HG03095 (cell line): Measurements from ENCODE around the gene ROBO2.

Experiments
- ATAC-seq: cut with Tn5 transposase; IDR thresholded peaks from one replicate; pipeline ENCODE4 v1.9.1; 2021; ENCODE audit warnings: moderate library complexity; ENCODE audit not compliant: unreplicated experiment

The ROBO2 gene

DNA sequence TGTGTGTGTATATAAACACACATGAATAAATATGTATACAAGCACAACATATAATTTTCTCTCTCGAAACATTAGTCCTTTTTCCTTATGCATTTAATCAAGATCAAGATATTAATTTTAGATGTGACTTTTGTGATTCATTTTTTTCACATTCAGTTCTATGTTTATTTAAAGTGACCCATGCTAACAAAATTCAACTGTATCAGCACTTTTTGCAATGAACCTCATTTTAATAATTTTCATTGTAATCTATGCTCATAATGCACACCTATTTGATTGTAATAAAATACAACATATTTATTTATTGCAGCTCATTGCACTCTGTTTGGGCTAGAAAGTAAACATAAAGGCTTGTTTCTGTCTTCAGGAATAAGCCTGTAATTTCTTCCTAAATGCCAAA lies 586.3 kb downstream of the ROBO2 start:
- ATAC-seq = no peak

DNA sequence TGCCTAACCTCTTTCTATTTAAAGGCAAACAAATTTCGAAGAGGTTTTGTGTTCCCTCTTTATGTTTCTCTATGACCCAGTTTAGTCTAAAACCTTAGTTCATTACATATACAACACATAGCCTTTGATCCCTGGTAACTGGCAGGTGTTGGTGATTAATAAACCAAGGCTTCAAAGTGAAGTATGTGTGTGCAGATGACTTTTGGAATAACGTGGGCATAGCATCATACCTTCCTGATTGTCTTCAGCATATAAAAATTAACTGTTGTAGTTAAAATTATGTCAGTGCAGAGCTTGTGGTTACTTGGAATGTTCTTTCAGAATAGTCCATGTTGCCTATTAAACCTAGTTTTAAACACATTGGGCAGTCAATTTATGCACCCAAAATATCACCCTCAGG lies 608.3 kb downstream of the ROBO2 start:
- ATAC-seq = no peak

DNA sequence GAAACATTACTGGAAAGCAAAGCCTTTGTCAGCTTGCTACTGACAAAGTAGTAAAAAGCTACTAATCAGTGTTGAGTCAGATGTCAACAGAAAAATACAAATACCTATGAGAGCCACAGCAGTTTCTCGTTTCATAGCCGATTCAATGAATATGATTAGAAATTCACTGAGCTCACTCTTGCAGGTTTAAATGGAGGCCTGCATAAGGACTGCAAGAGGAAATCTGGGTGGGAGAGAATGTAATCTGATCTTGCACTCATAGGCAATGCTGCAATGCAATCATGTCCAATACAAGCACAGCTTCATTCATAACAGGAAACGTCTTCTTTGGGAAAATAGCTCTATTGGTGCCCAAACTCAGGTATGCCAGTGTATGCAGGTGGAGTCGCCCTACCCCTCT lies 608.8 kb downstream of the ROBO2 start:
- ATAC-seq = no peak

DNA sequence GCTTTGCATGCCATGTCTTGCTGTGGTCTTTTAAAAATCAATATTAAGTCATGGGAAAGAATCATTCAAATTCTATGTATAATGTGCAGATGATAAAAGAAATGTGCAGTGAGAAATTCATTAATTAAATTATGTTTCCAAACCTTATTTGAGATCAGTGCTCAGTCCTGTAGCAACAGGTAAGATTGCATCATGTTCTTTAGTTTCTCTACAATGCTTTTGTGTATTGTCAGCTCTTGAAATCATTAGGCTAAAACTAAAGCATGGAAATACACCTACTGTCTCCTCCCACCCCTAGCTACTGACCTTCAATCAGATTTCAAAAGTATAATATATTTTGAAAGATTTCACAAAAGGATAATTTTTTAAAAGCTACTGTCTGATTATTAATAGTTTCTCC lies 612.7 kb downstream of the ROBO2 start:
- ATAC-seq = no peak

DNA sequence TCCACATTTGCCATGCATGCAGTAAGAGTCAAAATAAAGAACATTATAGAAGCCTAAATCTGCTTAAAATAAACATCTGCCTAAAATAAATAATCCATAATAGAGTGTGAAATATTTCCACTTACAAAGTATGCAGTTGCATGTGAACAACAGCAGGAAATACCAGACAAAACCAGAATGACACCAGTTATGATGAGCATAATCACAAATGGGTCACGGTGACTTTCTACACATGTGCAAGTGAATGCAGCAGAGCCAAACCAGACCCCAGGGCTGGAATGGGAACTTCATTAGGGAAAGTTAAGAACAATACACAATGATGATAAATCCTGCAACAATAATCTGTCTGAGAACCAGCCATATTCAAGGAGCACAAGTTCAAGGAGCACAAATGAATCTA lies 615.5 kb downstream of the ROBO2 start:
- no peak for ATAC-seq

DNA sequence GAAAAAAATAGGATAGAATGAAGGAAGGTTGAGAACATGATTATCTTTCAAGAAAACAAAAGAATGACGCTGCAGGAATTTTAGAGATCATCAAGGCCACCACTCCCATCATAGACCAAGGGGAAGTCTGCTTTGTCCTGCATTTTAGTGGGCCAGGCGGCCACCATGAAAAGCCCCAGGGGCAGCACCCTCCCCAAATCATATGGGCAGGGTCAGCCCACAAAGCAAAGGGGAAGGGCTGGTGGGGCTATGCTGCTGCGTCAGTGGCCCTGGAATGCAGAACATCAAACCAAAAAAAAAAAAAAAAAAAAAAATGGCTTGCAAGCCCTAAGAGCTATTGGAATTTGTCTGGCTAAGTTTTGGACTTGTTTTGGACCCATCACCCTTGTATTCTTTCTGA lies 620.8 kb downstream of the ROBO2 start:
- ATAC-seq = no peak

DNA sequence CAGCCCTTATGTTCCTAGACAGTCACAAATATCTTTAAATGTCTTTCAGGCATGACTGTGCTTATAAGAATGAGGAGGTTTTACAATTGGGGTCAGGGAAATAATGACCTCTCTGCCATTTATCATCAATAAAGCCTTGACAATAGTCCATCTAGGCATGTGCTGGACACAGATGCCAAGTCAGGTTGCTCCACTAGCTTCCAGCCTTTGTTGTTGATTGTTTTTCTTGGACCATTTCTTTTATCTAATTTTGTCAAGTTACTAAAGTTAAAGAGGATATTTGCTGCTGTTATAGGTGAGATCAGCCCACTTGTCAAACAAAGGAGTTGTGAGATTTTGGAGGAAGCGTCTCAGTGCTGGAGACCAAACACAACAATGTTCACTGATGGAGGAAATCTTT lies 628.0 kb downstream of the ROBO2 start:
- ATAC-seq = no peak

DNA sequence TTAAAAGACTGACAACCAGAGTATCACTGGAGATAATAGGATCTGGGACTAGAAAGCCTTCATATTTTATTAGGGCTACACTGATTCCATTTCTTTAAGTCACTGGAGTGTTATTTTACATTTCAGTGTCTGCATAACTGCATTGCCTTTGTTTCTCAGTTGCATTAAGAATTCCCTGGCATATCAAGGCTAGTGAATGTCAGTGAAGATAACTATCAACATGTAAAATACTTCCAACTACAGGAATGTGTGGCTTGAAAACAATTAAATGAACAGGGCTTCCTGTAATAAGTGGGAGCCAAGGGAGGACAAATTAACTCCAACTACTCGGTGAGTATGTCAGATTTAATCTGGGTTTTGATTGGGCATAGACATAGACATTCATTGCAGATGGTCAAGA lies 628.5 kb downstream of the ROBO2 start:
- ATAC-seq = no peak

DNA sequence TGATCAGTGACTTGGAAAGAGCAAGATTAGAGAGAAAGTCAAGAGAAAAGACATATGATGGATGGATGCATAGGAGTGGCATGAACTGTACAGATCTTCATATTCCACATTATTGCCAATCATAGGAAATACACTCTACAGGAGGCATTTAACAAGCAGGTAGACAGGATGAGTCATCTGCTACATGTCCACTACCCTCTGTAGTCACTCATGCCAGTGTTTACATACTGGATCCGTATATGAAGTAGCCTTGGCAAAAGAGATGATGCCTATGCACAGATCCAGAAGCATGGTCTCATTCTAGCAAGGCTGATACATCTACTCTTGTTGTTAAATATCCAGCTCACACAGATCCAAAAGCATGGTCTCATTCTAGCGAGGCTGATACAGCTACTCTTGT lies 632.1 kb downstream of the ROBO2 start:
- no peak for ATAC-seq

DNA sequence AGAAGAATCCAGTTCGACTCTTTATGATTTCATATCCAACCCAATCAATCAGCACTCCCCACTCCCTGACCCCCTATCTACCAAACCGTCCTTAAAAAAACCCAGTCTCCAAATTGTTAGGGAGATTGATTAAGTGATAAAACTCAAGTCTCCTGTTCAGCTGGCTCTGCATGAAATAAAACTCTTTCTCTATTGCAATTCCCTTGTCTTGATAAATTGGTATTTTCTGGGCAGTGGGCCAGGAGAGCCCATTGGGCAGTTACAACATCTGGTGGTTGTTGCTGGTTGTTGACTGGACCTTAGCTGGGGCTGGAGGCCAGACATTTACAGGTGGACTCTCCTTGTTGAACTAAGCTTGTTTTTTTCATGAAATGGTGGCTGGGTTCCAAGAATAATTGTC lies 642.3 kb downstream of the ROBO2 start:
- no peak for ATAC-seq

DNA sequence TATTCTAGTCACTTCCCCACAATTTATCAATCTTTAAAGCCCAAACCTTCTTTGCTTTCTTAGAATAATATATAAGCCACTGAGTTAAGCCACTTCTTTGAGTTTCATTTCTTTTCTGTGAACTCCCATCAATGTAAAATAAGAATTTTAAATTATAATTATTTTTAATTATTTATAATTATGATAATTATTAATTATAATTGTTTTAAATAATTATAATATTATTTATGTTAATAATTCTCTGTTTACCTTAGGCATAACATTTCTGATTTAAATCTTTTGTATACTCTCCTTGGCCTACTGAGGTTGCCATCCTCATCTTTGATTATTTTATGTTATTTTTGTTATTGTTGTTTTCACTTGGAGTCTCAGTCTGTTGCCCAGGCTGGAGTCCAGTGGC lies 644.2 kb downstream of the ROBO2 start:
- no peak for ATAC-seq

DNA sequence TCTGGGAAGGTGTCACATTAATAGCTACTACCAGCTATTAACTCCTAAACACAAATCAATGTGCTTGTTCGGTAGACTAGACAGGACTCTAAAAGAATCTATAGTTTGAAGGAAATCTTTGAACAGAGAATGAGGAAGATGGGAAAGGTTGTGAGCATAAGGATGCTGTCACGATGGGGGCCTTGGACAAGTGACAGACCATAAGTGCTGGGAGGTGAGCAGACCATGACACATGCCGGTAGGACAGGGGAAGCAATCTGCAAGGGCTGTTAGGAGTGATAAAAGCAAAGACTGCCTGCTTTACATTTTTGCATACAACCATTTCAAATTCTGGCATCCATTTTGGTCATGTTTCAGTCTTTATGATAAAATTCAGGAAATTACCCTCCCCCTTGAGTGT lies 645.8 kb downstream of the ROBO2 start:
- ATAC-seq = no peak

DNA sequence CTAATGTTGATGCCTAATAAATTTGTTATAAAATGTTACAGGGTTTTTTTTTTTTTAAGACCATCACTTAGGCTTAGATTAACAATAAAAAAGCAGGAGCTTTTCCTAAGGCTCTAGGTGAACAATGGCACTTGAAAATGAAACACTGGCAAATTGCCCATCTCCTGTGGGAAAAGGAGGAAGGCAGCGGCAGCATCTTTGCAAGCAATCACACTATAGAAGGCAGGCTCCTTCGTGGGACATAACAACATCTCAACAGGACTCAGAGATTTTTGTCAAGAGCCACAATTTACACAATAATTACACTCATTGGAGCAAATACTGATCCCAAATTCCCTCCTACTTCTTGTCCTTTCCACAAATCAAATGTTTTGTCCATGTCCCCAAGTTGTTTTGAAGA lies 646.7 kb downstream of the ROBO2 start:
- no peak for ATAC-seq

DNA sequence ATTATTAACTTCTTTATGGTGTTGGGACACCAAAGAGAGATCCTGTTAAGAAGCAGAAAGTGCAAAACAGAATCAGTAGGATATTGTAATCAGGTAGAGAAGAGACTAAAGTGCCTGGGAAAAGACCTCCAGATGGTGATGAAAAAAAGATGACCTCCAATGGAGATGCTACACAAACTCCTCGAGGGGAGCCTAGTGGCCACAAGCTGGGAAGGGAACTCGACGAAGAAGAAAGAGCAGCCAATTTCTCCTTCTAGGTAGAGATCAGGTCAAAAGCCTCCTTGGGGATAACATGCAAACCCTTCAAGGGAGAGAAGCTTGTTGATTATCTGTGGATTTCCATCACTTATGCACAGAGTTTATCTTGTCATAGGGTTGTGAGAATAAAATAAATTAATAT lies 647.6 kb downstream of the ROBO2 start:
- ATAC-seq = no peak

DNA sequence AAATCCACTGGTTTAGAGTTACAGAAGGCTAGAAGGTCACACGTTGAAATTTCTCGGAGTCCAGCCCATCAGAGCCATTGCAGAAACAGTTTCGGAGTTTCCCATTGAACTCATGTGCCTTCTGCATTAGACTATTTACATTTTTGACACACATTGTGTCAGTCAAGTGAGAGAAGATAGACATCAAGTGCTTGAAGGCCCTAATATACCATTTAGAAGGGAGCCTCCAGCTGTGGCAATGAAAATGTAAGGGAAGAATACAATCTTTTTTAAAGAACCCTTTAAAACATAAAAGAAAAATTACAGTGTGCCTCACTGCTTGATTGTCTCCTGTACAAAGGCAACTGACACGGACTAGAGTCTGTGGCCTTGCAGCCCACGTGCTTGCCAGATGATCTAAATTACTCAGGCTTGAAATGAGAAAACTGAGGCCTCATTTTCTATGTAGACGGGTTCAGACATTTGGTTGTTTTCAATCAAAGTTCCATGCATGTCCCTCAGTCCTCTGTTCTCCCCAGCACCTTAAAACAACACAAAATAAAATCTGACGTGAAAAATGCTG lies 650.5 kb downstream of the ROBO2 start:
- ATAC-seq = no peak

DNA sequence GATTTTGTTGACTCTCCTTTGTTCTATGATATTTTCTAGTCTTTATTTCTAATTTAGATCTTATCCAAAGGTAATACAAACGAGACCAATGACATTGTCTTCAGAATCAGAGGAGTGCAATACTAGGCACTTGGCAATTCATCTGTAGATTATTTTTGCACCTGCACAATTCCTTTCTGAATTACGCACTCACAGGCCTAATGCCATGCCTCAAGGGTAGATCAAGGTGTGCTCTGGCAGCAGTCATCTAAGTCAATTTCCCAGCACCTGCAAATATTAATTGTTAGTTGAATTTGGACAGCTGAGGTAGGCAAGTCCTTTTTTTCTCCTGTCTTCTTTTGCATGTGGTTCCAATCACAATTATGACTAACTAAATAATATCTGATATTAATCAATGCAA lies 653.2 kb downstream of the ROBO2 start:
- ATAC-seq = no peak

DNA sequence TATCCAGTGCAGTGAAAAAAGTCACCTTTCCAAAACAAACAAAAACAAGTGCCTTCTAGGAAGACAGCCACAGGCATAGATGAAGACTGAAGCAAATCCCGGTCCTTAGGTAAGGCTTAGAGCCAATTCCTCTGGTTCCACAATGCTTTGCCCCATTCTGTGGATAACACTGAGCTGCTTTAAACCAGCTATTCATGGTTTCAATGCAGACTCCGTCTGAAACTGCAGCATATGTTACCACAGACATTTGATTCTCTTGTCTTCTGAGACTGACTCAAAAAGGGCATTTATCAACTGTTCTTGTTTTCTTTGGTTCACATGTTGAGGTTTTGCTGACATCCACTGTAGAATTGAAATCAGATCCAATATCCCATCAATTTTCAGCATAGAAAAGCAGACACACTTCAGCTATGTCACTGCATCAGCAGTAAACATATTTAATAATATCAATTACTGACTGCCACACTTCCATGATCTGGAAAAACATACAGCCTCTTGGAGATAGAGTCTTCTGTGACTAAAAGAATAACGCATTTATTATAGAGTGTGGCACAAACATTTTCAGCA lies 659.3 kb downstream of the ROBO2 start:
- ATAC-seq = no peak
